Ishikawa (cell line): ENCODE results near the gene TOR2A.

Experiments used
- CEBPB ChIP-seq: IDR thresholded peaks from 2 replicates; pipeline ENCODE4 v1.6.1; 2012
- CREB1 ChIP-seq: IDR thresholded peaks from 2 replicates; pipeline ENCODE4 v1.6.1; 2012; ENCODE audit warnings: low read depth
- EGR1 ChIP-seq: IDR thresholded peaks from 2 replicates; pipeline ENCODE4 v1.6.1; 2012
- EP300 ChIP-seq: IDR thresholded peaks from 2 replicates; pipeline ENCODE4 v1.6.1; 2012; ENCODE audit warnings: borderline replicate concordance
- FOXM1 ChIP-seq: IDR thresholded peaks from 2 replicates; pipeline ENCODE4 v1.6.1; 2012; ENCODE audit warnings: low read depth, borderline replicate concordance
- NFIC ChIP-seq: IDR thresholded peaks from 2 replicates; pipeline ENCODE4 v1.6.1; 2012
- RAD21 ChIP-seq: IDR thresholded peaks from 2 replicates; pipeline ENCODE4 v1.6.1; 2012; ENCODE audit warnings: low read depth
- REST ChIP-seq: IDR thresholded peaks from 2 replicates; pipeline ENCODE4 v1.6.1; 2012; ENCODE audit warnings: low read depth, mild to moderate bottlenecking
- TAF1 ChIP-seq: IDR thresholded peaks from 2 replicates; pipeline ENCODE4 v1.6.1; 2012; ENCODE audit warnings: low read depth, mild to moderate bottlenecking
- TCF12 ChIP-seq: IDR thresholded peaks from 2 replicates; pipeline ENCODE4 v1.6.1; 2012; ENCODE audit warnings: low read depth
- TEAD4 ChIP-seq: IDR thresholded peaks from 2 replicates; pipeline ENCODE4 v1.6.1; 2012
- YY1 ChIP-seq: IDR thresholded peaks from 2 replicates; pipeline ENCODE4 v1.6.1; 2012; ENCODE audit warnings: low read depth
- ZBTB7A ChIP-seq: IDR thresholded peaks from 2 replicates; pipeline ENCODE4 v1.6.1; 2012; ENCODE audit warnings: low read depth
- TF ChIP-seq, protein P1 (sequence below): IDR thresholded peaks from 2 replicates; pipeline ENCODE4 v1.6.1; 2012
- TF ChIP-seq, protein P2 (sequence below): IDR thresholded peaks from 2 replicates; pipeline ENCODE4 v1.6.1; 2012

Gene TOR2A

GRCh38 chr9:127721391-127721821, 13.7 kb downstream of the TOR2A start:
- no peak for TF ChIP-seq TCF12
- TF ChIP-seq TEAD4 = peak; percentile 58; the same call in 1 of the 2 replicates

DNA sequence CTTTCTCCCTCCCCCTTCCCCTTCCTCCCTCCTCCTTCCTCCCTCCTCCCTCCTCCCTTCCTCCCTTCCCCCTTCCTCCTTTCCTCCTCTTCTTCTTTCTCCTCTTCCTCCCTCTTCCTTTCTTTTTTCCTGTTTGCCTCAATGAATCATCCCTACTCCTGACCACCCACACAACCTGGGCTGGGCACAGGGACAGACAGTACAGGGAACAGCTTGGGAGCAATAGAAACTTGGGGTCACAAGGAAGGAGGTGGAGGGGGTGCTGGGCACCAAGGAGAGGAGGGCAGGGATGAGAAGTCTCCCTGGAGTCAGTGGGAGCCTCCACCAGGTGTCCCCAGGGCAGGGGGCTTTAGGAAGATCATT, 14.2 kb downstream of the TOR2A start:
- TF ChIP-seq RAD21 = no peak
- TF ChIP-seq TCF12 = no peak
- no peak for TF ChIP-seq ZBTB7A
- TF ChIP-seq TAF1 = no peak
- TF ChIP-seq NFIC = no peak

GRCh38 chr9:127720031-127720864, 14.8 kb downstream of the TOR2A start:
- TF ChIP-seq CEBPB (no peak), ZBTB7A (no peak), RAD21 (no peak), TAF1 (no peak), REST (no peak), TEAD4 (no peak), EGR1 (no peak), CREB1 (no peak), YY1 (no peak)
- TF ChIP-seq, protein P1, sequence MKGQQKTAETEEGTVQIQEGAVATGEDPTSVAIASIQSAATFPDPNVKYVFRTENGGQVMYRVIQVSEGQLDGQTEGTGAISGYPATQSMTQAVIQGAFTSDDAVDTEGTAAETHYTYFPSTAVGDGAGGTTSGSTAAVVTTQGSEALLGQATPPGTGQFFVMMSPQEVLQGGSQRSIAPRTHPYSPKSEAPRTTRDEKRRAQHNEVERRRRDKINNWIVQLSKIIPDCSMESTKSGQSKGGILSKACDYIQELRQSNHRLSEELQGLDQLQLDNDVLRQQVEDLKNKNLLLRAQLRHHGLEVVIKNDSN = no peak
- TF ChIP-seq, protein P2, sequence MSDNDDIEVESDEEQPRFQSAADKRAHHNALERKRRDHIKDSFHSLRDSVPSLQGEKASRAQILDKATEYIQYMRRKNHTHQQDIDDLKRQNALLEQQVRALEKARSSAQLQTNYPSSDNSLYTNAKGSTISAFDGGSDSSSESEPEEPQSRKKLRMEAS = no peak

GRCh38 chr9:127717766-127718165, 17.3 kb downstream of the TOR2A start:
- no peak for TF ChIP-seq FOXM1
- TF ChIP-seq NFIC = no peak
- TF ChIP-seq, protein P1 = no peak
- TF ChIP-seq TEAD4 = no peak
- TF ChIP-seq TAF1 = no peak
- no peak for TF ChIP-seq CREB1
- TF ChIP-seq EGR1 = no peak
- TF ChIP-seq EP300 = no peak

DNA sequence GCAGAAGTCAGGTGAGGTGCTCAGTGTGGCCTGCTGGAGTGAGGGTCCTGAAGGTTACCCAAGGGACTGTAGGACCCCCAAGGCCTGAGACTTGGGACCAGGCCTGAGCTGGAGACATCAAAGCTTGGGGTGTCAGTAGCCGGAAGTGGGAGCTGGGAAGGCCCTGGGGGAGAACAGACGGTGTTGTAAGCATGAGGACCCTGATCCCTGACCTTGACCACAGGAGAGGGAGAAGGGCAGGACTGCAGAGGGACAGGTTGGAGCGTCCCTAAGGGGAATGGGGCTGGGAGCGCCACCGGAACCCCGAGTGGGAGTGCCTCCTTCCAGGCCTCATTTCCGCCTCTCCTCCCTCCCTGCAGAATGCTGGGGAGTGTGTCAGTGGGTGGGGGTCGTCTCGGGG, 18.7 kb downstream of the TOR2A start:
- TF ChIP-seq TEAD4 = no peak
- TF ChIP-seq, protein P2 = no peak

GRCh38 chr9:127715470-127716337, 19.4 kb downstream of the TOR2A start, which contains the start of the genes PTRH1 and TTC16:
Gene PTRH1 (minus strand): TSS chr9:127715663. CDS start chr9:127715639, 24 bp downstream.
Gene TTC16 (plus strand): TSS chr9:127716079. CDS start chr9:127716146, 67 bp downstream.
- no peak for TF ChIP-seq REST
- 0 out of 2 replicates have a peak, but pooled peaks have one; percentile 7 for TF ChIP-seq NFIC
- TF ChIP-seq FOXM1 = no peak
- TF ChIP-seq YY1 = peak; percentile 100
- TF ChIP-seq CREB1 = peak; percentile 92
- peak; percentile 14 for TF ChIP-seq EGR1
- TF ChIP-seq, protein P2 = peak; percentile 85
- peak; percentile 17; the same call in 1 of the 2 replicates for TF ChIP-seq ZBTB7A
- TF ChIP-seq TCF12 = peak; percentile 51
